ENCODE results near the gene LRRC47.

LRRC47 gene

DNA sequence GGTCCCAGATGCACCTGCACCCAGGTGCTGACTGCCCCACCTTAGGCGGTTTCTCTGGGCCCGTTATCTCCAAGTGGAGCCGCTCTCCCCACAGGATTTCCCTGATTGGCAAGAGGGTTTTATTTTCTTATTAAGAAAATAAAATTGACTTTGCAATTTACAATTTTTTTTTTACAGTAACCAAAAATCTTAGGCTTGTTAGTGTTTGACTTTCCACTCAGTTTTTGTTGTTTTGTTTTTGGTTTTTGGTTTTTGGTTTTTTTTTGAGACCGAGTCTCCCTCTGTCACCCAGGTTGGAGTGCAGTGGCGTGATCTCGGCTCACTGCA lies 48.8 kb downstream of the LRRC47 start:
- DNase-seq (ENCODE audit: low spot score), result no peak

DNA sequence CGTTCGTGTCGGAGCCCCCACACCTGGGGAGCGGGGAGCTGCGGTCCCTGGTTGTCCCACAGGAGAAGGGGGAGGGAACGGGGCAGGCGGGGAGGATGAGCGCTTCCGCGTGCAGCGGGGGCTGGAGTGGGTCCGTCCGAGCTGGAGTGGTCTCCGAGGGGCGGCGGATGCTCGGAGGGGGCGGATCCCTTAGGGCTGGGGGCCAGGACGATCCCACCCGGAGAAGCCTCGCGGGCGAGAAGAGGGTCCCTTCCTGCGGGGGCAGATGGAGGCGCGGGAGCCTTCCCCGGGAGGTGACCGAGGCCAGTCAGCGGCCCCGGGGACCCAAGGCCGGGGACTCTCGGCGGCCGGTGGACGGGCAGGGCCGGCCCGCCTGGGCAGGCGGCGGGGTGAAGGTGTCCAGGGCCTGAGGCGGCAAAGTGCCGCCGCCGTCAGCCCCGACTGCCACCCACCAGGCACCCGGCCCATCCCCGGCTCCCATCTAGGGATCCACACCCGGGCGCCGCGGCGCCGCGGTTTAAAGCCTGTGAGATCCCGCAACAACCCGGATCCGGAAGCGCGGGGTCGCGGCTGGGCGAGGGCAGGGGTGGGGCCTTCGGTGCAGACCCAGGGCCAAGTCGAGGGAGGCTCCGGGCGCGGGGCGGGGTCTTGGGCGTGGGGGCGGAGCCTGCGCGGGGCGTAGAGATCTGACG lies 49.3 kb downstream of the LRRC47 start:
- peak; percentile 98 for DNase-seq (ENCODE audit: low spot score)

DNA sequence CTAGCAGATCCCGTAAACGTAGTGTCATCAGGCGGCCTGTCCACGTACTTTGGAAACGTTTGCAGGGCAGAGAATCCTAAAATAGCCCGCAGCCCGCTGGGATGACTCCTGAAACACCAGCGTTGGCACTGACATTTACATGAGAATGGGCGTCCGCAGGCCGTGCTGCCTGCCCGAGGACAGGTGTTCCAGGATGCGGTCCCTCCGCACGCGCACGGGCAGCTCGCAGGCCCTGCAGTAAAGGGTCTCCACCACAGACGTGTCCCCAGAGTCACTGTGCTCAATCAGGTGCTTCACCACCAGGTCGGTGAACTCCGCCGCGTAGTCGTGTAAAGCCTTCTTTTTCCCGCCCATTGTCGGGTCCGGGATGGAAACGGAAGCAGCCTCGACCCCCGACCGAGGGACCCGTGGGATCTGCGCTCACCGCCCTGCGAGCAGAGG lies 49.9 kb downstream of the LRRC47 start:
- DNase-seq (ENCODE audit: low spot score), result no peak

DNA sequence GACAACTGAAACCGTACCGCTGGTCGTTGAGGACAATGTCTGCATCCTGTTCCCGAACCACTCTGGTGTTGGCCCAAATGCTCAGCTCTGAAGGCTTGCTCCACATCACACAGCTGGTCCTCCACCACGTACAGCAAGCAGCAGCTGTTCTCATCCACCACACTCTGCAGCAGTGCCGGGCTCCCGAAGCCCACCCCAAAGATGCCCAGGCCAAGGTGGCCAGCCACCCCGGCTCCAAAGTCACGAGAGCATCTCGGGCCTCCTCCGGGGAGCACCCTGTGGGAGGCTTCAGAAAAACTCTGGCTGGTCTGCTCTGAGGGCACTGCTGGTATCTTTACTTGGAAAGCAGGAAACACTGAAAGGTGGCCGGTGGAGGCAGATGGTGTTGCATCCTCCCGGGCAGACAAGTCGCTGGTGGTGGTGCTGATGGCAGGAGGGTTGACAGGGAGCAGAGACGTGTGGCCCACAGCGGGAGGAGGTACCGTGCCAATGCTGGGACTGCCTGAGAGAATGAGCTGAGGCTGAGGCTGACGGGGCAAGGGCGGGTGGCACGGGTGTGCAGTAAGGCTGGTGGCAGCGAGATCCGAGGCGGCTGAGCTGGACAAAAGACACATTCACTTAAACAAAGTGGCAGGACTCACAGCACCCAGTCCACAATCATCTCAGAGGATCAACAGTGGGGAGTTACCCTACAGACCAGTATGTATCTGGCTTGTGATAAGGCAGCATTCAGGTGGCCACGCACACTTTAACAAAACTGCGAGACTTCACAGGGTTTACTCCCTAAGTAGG lies 50.5 kb downstream of the LRRC47 start:
- DNase-seq (ENCODE audit: low spot score), result no peak

DNA sequence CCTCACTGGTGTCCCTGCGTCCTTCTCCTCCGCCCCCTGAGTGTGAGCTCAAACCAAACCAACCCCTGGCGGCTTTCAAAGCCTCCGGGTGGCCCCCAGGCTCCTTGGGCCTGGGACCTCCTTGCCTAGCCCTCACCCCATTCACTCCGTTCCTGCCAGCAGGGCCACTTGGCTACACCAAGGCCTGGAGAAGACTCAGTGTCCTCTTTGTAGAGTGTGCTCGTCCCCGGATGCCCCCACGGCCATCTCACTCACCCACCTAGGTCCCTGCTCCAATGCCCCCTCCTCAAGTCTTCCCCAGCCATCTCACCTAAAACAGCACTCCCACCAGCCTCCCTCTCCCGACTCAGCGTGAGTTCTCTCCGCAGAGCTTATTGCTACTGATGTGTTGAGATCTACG lies 51.2 kb downstream of the LRRC47 start:
- no peak for DNase-seq (ENCODE audit: low spot score)

DNA sequence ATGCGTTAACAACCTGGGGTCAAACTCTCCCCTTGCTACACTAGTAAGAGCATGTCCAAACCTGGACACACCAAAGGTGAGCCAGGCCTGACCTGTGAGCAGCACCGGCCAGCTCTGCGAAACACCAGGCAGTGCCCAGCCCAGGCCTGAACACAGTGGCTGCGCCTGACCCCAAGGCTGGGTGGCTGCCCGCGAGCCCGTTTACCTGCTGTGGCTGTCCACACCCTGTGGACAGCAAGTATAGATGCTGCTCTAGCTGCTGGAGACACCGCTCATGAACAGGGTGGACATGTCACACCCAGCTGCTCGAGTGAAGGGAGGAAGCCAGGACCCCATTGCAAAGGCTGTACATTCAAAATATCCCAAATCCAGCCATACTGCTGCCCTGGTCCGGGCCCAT lies 51.7 kb downstream of the LRRC47 start:
- DNase-seq (ENCODE audit: low spot score), result no peak

DNA sequence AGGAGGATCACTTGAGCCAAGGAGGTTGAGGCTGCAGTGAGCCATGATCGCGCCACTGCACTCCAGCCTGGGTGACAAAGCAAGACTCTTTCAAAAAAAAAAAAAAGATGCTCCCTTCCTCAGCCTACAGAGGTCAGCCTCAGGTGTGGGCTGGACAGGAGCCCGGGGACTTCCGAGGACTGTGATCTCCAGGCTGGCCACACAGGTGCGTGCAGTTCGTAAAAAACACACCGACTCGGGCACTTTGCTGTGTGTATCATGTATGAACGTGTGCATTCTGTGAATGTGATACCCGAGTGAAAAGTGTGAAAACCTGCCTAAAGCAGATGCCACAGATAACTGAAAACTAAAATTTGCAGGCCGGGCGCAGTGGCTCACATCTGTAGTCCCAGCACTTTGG lies 52.5 kb downstream of the LRRC47 start:
- DNase-seq (ENCODE audit: low spot score), result no peak

DNA sequence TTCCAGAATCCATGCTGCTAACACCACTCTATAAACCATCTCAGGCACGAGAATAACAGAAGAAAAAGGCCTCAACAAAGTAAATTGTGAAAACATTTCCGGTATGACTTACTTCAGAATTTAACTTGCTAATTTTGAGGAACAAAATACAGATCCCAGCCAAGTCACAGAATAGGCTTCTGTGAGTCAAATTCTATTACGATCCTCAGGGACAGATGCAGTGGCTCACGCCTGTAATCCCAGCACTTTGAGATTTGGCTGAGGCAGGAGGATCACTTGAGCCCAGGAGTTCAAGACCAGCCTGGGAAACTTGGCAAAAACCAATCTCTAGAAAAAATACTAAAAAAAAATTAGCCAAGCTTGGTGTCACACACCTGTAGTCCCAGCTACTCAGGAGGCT lies 52.9 kb downstream of the LRRC47 start:
- no peak for DNase-seq (ENCODE audit: low spot score)

DNA sequence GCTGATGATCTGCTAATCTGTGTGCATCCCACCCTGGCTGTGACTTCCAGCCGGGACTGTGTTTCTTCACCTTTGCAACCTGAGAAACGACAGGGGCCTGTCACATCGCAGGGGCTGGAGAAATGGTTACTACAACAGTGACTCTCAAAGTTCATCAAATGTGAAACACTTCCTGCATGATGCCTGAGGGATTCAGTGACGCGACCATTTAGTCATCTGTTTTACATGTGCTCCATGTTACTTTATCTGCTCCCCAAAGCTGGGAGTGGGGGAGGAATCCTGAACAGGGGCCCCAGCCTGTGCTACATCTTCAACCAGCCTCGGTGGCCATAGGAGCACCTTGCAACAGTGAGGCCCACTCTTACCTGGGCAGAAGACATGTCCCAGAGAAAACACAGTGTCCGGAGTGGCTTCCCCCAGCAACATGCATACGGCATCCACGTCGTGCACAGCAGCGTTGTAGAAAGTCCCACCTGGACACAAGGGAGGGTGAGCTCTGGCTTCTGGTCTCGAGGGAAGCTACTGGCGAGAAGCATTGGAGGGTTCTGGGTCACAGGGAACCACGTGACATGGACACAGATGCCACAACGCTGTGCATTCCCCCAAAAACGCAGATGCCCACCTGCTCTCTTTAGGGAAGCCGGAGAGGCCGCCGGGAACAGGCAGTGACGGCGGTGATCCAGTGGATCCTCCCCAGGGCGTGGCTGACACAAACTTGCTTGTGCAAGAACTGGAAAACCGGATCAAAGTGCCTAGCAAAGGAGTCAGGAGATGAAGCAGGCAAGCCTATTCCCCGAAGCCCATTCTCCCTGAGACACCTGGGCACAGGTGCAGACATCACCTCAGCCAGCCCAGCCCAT lies 53.6 kb downstream of the LRRC47 start:
- DNase-seq (ENCODE audit: low spot score), result no peak

DNA sequence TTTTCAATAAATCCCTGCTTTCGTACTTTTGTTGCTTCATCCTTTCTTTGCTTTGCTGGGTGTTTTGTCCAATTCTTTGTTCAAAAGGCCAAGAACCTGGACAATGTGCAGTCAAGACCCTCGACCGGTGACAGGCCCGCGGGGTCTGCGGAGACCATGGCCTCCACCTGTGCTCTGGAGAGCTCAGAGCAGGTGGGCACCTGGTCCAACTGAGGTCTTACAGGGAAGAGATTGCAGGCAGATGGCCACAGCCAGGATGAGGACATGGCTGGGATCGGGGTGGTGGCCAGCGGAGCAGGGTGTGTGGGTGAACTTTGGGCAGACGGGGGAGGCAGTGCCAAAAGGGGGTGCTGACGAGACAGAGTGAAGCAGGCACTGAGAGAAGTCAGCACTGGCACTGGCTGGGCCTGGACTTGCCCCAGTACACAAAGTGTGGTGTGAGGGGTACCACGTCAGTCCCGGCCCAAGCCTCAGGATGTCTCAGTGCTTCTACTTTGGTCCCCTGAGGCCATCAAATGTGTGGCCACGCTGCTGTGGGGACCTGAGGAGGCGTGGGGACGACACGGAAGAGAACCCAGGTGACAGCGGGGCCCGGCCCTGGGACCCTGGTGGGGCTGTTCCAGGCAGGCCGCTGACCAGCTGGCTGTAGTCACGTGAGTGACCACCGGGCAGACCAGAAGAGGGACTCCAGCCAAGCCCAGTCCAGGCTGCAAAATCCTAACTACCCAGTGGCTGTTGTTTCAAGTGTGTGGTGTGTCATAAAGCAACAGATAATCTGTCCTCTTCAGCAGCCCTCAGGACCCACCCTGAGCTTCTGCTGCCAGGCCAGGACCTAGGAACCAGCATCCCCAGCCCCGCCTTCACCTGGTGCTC lies 54.5 kb downstream of the LRRC47 start:
- DNase-seq (ENCODE audit: low spot score), result no peak

DNA sequence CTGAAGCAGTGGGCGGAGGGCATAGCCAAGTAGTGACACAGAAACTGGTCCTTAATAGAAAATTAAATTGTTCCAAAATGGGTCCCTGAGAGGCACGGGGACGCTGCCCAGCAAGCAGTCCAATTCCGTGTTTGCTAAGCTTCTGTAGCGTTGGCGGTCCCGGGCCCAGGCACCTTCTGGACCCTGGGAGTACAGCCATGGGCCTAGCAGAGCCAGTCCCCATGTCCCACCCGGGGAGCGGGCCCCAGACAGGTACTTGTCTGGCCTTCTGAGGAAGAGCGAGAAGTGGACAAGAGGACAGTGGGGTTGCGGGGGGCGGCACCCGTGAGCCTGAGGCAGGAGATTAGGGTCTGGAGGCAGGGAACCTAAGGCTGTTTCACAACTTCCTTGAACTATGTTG lies 55.5 kb downstream of the LRRC47 start:
- no peak for DNase-seq (ENCODE audit: low spot score)

DNA sequence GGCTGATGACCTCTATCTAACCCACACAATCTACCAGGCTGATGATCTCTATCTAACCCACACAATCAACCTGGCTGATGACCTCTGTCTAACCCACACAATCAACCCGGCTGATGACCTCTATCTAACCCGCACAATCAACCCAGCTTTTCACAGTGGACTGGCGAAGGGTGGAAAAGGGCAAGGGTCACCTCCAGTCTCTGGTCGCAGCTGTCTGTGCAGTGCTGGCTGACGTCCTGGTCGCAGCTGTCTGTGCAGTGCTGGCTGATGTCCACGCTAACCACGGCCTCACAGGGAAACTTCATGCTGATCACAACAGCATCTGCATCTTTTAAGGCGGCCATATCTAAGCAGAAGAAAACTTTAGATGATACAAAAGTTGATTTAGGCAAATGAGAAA lies 56.3 kb downstream of the LRRC47 start:
- DNase-seq (ENCODE audit: low spot score), result no peak

DNA sequence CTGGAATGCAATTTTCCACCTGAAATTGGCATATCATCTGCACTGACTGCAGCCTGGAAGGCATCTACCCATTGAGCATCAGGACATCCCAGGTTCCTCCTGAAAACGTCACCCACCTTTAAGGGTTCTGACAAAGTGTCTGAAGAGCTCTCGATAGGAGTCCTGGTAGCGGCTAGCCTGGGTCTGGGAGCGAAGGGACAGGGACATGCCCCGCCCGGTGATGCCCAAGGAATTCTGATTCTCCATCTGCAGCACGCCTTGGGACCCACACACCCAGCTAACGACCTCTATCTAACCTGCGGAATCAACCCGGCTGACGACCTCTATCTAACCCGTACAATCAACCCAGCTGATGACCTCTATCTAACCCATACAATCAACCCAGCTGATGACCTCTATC lies 57.4 kb downstream of the LRRC47 start:
- no peak for DNase-seq (ENCODE audit: low spot score)

DNA sequence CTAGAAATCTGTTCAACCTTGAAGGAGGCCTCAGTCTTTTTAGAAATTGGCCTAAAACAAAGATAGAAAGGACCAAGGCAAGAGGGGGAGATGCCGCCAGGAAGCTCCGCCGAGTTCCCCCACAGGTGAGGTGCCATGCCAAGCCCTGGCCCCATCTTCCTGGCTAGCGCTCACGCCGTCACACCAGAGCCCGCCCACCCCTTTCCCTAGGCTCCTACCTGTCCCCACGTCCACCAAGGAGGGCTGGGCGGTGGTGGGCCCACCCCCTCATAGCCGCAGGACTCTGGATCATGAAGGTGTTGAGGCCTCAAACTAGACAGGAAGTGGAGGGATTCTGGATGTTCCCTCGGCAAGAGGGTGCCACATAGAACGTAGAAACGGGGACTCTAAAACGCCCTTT lies 59.6 kb downstream of the LRRC47 start:
- DNase-seq (ENCODE audit: low spot score), result no peak

DNA sequence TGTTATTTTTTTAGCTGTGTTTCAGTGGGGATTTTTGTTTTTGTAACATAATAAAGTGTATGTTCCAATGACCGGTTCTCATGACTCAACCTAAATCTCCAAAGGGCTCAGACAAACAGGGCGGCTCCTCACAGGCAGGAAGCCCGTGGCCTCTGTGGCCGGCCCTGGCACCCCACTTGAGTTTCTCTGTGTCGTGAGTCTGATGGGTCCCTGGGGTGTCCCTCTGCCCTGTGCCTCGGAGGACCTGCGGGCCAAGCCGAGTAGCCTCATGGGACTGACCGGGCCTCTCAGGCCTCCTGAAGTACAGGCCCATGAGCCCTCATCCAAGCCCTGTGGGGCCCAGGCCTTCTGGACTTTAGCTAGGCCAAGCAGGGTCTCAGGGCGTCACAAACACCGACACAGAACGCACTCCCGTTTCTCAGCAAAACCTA lies 60.2 kb downstream of the LRRC47 start:
- no peak for DNase-seq (ENCODE audit: low spot score)

DNA sequence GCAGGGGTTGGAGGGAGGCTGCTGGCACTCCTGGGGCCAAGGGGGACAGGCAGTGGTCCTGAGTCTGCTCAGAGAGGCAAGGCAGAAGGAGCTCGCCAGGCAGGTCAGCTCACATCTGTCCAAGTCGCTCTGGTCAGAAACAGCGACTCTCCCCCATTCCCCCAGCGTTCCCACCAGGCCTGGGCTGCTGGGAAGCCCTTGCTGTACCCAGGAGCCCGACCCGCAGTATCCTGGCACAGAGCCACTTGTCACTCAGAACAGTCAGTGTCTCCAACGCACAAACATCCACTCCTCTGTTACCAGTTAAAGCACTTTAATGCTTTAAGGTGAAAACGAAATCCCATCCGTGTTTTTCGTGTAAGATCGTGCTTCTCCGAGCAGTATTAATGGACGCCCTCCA lies 60.6 kb downstream of the LRRC47 start:
- no peak for DNase-seq (ENCODE audit: low spot score)

DNA sequence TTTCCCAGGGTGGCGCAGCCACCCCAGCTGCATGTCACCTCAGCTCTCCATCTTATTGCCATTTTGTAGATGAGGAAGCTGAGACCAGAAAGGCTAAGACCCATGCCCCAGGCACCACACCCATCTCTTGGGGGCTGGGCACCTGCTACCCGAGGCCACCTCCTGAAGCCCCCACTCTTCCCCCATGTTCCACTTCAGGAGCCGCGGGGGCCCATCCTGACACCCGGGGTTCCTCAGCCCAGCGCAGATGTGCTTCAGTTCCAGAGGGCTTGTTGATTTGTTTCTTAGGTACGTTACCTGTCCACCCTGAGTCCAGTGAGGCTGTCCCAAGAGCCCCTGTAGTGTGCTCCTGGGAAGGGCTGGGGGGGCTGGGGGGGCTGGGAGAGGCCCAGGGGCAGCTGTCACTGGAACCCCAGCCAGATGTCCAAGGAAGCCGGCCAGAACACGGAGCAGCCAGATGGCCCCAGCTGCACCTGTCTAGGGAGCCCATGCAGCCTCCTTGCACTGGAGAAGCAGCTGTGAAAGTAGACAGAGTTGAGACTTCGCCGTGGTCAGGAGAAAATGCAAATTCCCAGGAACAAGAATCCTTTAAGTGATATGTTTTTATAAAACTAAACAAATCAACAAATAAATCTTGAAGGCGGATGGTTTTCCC lies 61.1 kb downstream of the LRRC47 start:
- no peak for DNase-seq (ENCODE audit: low spot score)

DNA sequence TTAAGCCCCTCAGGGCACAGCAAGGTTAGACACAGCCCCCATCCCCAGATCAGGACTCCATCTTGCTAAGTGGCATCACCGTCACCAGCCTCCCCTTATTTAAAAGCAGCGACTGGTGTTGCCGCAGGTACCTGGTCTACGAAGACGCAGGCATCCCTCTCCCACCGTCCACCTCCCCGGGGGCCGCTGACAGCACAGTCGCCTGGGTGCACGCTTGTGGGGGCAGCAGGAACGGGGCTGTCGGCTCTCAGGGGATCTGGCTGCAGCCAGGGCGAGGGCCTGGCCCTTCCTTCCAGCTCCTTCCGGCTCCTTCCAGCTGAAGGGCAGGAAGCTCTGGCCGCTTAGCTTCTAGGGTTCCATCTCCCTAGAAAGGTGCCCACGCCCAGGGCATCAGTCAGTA lies 61.7 kb downstream of the LRRC47 start:
- no peak for DNase-seq (ENCODE audit: low spot score)

DNA sequence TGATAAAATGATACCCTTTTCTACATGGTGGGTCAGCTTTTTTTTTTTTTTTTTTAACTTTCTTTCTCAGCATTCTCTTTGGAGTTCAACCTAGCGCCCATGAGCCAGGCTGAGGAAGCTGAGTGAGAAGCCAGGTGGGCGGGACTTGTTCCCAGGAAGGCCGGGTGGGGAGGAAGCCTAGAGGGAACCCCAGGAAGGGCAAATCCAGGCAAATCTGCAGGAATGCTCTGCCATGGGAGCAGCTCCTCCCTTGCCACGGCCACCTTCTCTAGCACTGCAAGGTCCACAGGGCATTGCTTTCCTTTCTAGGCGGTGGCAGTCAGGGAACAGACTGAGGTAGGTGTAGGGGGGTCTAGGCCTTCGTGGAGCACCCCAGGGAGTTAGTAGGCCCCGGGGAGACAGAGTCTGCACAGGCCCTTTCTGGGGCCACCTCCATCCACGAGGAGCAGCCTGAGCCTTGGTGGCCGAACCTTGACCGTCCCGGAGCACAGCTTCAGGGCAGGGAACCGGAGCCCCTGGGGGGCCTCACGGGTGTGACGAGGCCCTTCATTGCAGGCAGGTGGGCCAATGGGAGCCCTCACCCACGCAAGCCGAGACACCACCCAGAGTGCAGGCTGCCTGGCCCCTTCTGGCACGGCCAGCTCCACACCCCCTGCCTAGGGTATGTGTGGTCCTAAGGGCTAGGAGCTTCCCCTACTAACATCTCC lies 62.3 kb downstream of the LRRC47 start:
- no peak for DNase-seq (ENCODE audit: low spot score)

DNA sequence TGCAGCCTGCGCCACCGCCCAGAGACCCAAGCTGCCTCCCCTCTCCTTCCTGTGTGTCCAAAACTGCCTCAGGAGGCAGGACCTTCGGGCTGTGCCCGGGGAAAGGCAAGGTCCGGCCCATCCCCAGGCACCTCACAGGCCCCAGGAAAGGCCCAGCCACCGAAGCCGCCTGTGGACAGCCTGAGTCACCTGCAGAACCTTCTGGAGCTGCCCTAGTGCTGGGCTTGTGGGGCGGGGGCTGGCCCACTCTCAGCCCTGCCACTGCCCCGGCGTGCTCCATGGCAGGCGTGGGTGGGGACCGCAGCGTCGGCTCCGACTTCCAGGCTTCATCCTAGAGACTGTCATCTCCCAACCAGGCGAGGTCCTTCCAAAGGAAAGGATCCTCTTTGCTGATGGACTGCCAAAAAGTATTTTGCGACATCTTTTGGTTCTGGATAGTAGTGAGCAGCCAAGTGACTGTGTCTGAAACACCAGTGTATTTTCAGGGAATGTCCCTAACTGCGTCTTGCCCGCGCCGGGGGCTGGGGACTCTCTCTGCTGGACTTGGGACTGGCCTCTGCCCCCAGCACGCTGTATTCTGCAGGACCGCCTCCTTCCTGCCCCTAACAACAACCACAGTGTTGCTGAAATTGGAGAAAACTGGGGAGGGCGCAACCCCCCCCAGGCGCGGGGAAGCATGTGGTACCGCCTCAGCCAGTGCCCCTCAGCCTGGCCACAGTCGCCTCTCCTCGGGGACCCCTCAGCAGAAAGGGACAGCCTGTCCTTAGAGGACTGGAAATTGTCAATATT lies 63.0 kb downstream of the LRRC47 start:
- no peak for DNase-seq (ENCODE audit: low spot score)

Data from D341Med (cell line).